NOMO-1 treated with DMSO at 0.1 percent for 48 hours (cell line): ENCODE data around the gene PIH1D1.

ENCODE experiments used
- DNase-seq: peaks from one replicate; lab custom pipeline; 2025; ENCODE audit not compliant: unreplicated experiment; lab: John Stamatoyannopoulos, UW

PIH1D1 gene

DNA sequence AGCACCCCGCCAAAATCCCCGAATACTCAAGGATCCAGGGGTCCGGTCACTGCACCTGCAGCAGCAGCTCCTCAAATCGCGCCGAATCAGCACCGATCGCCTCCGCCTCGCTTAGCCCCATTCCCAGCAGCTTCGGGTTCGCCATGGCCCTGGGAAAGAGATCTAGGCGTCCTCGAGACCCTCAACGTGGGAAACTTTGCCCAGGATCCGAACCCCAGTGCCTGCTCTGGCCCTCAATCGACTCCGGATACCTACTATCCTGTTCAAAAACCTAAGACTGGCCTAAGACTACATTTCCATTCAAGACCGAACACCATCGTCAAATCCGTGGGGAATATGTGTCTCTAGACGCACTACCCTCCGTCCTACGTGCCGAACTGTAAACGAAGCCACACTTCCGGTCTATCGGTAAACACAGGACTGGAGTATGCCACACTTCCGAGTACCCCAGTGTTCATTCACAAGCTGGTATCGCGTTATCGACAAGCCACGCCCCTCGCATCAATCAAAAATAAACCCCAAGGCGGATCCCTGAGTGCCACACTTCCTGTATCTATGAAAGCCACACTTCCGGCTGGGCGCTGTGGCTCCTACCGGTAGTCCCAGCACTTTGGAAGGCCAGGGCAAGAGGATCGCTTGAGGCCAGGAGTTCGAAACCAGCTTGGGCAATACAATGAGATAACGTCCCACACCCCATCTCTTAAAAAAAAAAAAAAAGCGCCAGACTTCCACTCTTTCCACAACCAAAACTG is at the start of gene PIH1D1:
Gene PIH1D1 (minus strand): TSS at position 385 of the 752 bp plus-strand sequence. CDS start 240 bp downstream, at position 145.
- DNase-seq = peak; percentile 99

DNA sequence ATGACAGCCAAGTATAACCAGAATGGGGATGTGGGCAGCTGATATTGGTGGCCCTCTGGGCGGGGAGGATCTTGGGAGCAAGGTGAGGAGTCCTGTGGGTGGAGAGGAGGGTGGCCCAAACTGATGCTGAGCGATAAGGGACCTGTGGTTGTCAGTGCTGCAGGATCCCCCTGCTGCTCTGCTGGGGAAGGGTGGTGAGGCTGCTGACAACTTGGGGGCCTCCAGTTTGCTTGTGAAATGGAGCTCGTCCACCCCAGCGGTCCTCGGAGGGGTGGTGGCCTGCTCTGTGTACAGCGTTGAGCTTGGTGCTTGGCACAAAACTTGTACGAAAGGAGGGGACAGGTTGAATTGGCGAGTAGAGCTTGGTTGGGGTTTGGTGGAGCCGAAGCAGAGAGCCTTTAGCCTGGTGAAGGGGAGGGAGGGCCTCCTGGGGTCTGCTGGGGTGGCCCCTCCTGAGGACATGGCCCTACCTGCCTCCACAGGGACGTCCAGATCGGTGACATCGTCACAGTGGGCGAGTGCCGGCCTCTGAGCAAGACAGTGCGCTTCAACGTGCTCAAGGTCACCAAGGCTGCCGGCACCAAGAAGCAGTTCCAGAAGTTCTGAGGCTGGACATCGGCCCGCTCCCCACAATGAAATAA is 47.5 kb upstream of the PIH1D1 start:
- DNase-seq = no peak

DNA sequence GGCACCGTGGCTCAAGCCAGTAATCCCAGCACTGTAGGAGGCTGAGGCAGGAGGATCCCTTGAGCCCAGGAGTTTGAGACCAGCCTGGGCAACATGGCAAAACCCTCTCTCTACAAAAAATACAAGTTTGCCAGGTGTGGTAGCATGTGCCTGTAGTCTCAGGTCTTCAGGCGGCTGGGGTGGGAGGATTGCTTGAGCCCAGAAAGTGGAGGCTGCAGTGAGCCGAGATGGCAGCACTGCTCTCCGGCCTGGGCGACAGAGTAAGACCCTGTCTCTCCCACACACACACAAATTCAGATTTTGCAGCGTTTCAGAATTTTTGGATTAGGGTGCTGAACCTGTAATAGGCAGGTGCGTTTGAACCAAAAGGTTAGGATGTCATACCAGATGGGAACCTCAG is 46.9 kb upstream of the PIH1D1 start:
- no peak for DNase-seq

DNA sequence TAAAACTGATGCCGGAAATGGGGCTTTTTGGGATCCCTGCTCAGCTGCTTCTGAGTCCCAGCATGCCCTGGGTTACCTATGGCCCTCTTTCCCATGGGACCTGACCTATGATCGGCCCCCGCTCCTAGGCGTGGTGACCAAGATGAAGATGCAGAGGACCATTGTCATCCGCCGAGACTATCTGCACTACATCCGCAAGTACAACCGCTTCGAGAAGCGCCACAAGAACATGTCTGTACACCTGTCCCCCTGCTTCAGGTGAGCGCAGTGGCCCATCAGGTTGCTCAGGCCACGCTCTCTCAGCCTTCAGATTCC is 46.1 kb upstream of the PIH1D1 start:
- no peak for DNase-seq

DNA sequence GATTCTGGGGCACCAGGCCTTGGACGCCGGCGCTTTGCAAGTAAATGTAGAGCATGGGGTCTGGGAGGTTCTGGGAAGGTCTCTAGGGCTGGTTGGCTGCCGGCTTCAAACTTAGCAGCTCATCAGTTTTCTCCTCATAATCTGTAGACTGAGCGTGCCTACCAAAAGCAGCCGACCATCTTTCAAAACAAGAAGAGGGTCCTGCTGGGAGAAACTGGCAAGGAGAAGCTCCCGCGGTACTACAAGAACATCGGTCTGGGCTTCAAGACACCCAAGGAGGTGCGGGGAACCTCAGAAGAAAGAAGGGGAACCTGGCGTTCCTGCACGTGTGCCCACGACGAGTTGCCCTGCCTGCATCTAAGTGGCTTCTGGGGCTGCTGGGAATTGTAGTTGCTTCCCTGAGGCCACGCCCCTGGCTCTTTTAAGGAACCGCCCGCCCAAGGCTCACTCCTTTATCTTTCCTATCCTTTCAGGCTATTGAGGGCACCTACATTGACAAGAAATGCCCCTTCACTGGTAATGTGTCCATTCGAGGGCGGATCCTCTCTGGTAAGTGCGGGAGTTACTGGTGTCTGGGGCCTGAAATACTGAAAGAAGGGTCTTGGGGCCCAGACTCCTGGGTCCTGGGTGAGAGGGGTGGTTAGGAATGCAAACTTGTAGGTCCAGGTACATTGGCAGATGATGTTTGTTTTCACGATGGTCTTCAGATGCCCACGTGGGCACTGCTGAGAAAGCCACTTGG is 45.6 kb upstream of the PIH1D1 start:
- DNase-seq = peak; percentile 94

DNA sequence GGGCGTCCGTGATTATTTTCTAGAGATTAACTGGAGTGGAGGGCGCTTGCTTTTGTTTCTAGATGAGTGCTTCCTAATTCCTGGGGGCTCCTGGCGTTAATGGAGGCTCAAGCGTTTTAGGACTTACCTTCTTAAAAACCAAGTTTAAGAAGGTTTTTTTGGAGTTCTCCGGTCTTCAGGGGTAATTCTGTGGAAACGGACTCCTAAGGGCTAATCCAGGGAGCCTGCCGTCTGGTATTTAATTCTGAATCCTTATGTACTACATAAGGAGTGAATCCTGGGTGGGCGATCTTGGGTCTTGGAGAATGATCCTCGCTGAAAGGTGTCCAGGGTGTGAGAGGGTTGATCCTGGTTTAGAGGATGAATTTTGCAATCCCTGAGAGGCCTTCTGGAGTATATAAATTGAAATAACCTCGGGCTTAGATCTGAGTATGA is 45.0 kb upstream of the PIH1D1 start:
- DNase-seq = no peak

DNA sequence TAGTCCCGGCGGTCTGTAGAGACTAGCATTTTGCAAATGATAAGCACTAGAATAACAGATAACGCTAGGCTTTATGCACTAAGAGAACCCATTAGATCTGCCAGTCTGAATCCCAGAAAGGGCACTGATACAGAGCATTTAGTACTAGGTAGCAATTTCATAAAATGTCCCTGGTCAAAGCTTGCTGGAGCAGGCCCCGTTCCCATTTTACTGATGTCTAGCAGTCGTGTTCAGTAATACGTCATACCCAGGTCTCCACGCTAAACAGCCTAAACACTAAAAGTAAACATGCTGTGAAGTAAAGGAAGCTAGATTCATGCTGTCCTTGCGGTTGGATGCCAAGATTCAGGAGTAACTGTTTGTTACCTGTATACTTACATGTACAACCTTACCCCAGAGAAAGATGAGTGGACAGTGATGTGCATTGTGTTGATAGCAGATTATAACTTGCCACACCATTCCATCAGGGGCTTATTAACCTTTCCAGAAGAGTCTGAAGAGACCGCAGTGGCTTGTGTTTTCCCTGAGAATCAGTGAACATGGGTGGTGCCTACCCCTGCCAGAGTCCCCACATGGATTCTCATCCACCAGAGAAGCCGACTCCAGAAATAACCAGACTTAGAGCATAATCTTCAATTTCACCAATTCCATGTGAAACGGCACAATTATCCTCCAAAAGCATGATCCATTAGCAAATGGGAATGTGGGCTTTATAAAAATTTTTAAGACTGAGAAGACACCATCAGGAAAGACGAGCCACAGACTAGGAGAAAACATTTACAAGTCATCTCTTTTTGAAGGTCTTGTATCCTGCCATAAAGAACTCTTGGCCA is 41.2 kb upstream of the PIH1D1 start:
- no peak for DNase-seq

DNA sequence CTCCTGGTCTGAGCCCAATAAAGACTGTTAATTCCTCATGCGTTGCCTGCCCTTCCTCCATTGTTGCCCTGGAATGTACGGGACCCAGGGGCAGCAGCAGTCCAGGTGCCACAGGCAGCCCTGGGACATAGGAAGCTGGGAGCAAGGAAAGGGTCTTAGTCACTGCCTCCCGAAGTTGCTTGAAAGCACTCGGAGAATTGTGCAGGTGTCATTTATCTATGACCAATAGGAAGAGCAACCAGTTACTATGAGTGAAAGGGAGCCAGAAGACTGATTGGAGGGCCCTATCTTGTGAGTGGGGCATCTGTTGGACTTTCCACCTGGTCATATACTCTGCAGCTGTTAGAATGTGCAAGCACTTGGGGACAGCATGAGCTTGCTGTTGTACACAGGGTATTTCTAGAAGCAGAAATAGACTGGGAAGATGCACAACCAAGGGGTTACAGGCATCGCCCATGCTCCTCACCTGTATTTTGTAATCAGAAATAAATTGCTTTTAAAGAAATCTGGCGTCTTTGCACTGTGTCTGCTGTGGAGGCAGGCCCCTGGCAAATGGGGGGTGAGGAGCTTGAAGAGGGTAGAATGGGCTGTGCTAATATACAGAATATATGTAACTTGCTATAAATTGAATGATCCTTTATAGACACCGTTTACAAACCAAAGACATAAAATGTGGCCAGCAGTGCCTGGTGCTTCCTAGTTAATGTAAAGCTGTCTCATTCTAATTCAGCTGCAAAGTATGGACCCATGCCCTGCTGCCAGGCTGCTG is 40.4 kb upstream of the PIH1D1 start:
- DNase-seq = no peak

DNA sequence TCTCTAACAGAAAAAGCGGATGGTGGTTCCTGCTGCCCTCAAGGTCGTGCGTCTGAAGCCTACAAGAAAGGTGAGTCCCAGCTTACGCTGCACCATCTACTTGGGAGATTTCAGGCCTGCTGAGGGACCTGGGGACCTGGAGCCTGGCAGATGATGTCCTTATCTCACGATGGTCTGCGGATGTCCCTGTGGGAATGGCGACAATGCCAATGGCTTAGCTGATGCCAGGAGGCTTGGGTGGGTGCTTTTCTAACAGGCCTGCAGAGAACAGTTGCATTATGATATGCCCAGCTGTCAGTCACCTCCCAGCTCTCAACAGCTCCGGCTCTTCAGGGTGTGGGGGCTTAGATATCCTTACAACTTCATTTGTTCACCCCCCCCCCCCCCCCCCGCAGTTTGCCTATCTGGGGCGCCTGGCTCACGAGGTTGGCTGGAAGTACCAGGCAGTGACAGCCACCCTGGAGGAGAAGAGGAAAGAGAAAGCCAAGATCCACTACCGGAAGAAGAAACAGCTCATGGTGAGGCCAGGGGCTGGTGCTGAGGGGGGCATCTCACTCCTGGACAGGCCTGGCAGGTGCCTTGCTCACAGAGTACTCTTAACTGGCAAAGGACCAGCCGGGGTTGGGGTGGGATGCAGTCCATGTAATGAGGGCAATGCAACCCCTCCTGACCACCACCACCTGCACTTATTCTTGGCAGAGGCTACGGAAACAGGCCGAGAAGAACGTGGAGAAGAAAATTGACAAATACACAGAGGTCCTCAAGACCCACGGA is 39.6 kb upstream of the PIH1D1 start:
- no peak for DNase-seq

DNA sequence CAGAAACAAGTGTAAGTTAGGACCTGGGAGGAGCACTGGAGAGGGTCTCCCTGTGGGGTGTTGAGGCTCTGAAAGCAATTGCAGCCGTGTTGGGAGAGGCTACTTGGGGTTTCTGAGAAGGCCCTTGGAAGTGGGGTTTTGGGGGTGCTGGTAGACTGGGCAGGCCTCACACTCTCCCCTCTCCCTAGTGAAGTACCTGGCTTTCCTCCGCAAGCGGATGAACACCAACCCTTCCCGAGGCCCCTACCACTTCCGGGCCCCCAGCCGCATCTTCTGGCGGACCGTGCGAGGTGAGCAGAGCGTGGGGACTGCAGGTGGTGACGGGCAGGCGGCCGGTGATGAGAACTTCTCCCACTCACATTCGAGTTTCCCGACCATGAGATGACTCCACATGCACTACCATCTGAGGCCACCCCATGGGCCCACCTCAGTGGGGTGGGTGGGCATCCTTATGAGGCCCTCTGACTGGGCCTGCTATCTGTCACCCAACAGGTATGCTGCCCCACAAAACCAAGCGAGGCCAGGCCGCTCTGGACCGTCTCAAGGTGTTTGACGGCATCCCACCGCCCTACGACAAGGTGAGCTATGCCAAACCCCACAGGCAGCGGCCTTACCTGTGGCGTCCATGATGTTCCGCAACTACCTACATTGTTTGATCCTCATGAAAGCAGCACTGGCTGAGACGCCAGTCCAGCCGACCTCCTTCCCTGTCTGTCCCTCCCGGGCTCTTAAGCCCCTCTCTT is 38.8 kb upstream of the PIH1D1 start:
- no peak for DNase-seq

DNA sequence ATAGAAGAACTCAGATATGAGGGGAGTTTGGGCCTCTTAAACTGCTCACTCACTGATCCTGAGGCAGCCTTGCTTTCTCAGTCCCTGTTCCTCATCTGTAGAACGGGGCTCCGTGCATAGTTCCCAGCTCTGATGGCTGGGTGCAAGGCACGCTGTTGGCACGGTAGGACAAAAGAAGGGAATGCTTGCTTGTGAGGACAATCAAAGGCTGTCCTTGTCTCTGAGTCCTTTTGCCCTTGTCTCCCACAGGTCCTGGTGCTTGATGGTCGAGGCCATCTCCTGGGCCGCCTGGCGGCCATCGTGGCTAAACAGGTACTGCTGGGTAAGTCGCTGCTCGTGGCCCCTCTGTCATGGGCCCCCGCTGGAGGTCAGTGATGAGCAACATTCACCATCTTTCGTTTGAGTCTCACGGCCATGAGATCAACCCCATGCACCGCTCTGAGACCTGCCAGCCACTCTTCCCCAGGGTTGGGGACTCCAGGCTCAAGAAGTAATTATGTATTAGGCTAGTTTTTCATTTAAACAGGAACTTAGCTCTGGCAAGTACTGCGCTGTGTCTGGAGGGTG is 38.1 kb upstream of the PIH1D1 start:
- DNase-seq = no peak

DNA sequence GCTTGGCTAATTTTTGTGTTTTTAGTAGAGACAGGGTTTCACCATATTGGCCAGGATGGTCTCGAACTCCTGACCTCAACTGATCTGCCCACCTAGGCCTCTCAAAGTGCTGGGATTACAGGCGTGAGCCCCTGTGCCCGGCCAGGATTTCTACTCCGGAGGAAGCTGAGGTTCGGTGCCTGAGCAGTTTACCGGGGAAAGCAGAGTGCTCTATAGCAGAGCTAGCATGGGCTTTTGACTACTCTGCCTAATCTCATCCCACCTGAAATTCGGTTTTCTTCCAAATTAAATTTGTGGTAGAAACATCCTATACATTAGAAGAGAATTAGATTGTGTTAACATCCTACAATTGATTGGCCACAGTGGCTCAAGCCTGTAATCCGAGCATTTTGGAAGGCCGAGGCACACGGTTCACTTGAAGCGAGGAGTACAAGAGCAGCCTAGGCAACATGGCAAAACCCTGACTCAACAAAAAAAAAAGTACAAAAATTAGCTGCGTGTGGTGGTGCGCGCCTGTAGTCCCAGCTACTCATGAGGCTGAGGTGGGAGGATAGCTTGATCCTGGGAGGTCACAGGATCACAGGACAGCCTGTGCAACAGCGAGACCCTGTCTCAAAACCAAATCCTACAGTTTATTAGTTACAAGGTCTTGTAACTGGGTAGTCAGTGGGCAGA is 37.4 kb upstream of the PIH1D1 start:
- DNase-seq = no peak

DNA sequence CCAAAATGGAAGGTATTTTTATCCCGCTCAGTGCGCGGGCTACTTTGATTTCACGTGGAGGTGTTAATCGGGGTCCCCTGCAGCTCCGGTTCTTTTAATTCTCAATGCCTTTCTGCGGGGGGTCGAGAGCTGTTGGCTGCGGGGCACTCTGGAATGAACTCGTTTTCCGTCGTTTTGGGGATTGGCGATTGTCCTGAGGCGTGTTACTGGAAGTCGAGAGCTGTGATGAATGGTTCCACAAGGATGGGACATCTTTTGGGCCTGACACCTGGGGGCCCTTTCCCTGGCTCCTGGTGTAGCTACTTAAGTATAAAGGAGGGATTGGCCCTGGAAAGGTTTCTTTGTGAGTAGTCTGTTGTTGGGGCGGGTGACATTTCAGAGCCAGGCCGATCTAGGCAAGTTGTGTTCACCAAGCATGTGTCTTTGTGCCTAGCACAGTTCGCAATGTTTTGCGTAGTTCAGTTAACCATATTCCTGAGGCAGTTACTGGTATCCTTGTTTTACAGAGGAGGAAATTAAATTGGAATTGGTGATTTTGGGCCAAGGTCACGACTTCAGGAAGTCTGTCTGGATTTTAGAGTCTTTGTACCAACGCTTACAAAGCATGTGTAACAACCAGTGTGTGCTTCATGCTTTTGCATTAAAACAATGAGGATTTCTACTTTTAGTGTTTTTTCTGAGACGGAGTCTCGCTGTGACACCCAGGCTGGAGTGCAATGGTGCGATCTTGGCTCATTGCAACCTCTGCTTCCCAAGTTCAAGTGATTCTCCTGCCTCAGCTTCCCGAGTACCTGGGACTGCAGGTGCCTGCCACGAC is 36.6 kb upstream of the PIH1D1 start:
- no peak for DNase-seq

DNA sequence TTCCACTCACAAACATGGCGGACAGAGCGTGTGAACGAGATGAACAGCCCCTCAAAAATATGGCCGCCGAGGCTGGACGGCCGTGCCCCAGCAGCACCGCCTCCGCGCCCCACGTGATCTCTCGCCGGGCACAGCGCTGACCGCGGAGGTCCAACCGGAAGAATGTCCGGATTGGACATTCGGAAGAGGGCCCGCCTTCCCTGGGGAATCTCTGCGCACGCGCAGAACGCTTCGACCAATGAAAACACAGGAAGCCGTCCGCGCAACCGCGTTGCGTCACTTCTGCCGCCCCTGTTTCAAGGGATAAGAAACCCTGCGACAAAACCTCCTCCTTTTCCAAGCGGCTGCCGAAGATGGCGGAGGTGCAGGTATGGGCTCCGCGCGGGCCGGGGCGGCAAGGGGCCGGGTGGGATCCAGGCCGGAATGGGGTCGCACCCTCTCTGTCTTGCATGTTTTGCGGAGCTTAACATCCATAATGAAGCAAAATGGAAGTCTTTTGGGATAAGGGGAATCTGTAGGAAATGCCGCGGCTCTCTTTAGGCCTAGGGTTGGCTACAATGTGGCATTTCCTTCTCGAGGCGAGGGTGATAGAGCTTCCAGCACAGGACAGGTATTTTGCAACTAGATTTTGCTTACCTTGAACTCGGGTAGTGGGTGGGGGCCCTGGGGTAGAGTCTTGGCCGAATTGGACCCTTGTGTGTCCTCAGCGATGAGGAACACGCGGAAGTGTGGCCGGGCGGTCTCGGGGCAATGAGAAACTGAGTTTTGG is 35.8 kb upstream of the PIH1D1 start, which contains the start of gene RPL13A:
Gene RPL13A (plus strand): TSS at position 332 of the 769 bp plus-strand sequence. CDS start 22 bp downstream, at position 354.
- DNase-seq = peak; percentile 98

DNA sequence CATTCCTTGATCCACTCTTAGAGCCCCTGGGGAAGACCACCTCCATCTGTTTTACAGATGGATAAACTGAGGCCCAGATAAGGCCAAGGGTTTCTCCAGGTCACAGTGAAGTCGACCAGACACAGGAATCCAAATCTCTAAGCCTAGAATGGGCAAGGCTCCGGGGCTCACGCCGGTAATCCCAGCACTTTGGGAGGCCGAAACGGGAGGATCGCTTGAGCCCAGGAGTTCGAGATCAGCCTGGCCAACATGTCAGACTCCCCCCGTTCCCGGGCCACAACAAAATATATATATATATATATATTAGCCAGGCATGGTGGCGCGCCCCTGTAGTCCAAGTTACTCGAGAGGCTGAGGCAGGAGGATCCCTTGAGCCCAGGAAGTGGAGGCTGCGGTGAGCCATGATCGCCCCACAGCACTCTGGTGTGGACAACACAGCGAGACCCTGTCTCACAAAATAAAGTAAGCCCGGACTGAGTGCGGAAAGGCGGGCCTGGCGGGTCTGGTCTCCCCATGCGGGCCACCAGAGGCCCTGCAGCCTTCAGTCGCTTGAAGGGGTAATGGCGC is 35.2 kb upstream of the PIH1D1 start:
- DNase-seq = no peak

DNA sequence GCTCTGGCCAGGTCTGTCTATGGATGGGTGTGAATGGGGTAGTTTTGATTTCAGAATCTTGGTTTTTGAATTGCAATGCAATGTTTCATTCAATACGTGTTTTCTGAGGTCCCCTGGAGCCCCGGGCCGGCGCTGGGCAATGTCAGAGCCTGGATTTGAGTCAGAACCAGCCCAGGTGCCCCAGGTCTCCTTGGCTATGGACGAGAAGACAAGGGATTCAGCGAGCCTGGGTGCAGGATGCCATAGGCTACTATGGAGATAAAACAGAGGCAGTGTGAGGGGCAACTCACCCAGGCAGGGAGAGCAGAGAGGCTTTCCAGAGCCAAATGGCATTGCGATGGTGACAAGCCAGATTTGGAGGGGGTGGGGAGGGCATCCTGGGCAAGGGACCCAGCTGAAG is 34.6 kb upstream of the PIH1D1 start:
- no peak for DNase-seq
